Upper lobe of right lung (tissue), 1 donor: Measurements from ENCODE around the gene TIPARP. TPM values are rescaled to one million over a fixed set of nuclear protein-coding genes. Genes with fewer than 3 reads are reported as not detected.
A peak's percentile ranks its signal among the peaks of the same experiment; 100 is the strongest.

Experiments used
- ATAC-seq: fragments of 200-7000 bp; cut with Tn5 transposase; one replicate; pipeline ENCODE4 v1.9.1; 2020; ENCODE audit warnings: mild to moderate bottlenecking, moderate library complexity
- DNase-seq: peaks from one replicate; pipeline ENCODE4 v3.0.0-alpha.2; 2020
- H3K27ac ChIP-seq: fragments of 200-600 bp; one replicate; pipeline ENCODE4 v1.8.0; 2022
- H3K27me3 ChIP-seq: fragments of 200-600 bp; one replicate; pipeline ENCODE4 v1.8.0; 2022; ENCODE audit warnings: mild to moderate bottlenecking
- H3K36me3 ChIP-seq: fragments of 200-600 bp; one replicate; pipeline ENCODE4 v1.8.0; 2022
- H3K4me1 ChIP-seq: fragments of 200-600 bp; one replicate; pipeline ENCODE4 v1.8.0; 2022
- H3K4me3 ChIP-seq: fragments of 200-600 bp; one replicate; pipeline ENCODE4 v1.8.0; 2022; ENCODE audit warnings: mild to moderate bottlenecking
- H3K9me3 ChIP-seq: fragments of 200-600 bp; one replicate; pipeline ENCODE4 v1.8.0; 2022
- CTCF ChIP-seq: fragments of 200-600 bp; IDR thresholded peaks from one replicate; pipeline ENCODE4 v1.8.0; 2022; ENCODE audit warnings: antibody characterized with exemption
- intact Hi-C: fragments of 100-400 bp; cut with DNase I; formaldehyde crosslinking; loops from one replicate; pipeline ENCODE4 v1.11.0; 2022
- long read RNA-seq: library from polyadenylated mRNA; unstranded; transcript quantifications from one replicate; pipeline ENCODE4 v2.0.0, GENCODE V29; 2021
- total RNA-seq: library from RNA; stranded (reverse); fragmentation: NEBNext Ultra II Directional; extraction: Animal tissue kit (Norgen Biotek cat#: 25700); gene quantifications from one replicate; pipeline ENCODE4 v1.2.1, GENCODE V29; 2021
- donor health status: DM: no; HTN: yes; CAD: no; lungs with severe emphysema.

The TIPARP gene
- 56.9 TPM for total RNA-seq
- long read RNA-seq, full-length matches to known transcripts = 4 of 16 reads
- long read RNA-seq, partial matches to known transcripts = 8 of 16 reads
- long read RNA-seq, other reads (novel, unspliced or antisense) = 4 of 16 reads

- intact Hi-C loops = loop anchor here (10.0 kb wide), 2 partner anchors 411 to 461 kb away; no protein-coding TSS in a partner anchor
- Histone ChIP-seq H3K27ac (peak within 1 kb of the TSS; percentile 96), H3K36me3 (peaks cover 15% of the 10 kb centered on the region), H3K4me1 (peaks cover 38% of the 10 kb centered on the region), H3K9me3 (no peaks in the 10 kb centered on the region), H3K27me3 (no peaks in the 10 kb centered on the region), H3K4me3 (peak within 1 kb of the TSS; percentile 88)
- peak; percentile 96 for ATAC-seq
- TF ChIP-seq CTCF = peak; percentile 71
- peak; percentile 100 for DNase-seq
Measured at GRCh38 chr3:156674046-156674910, at the start of gene TIPARP. Gene TIPARP (plus strand): TSS chr3:156674590. CDS start chr3:156677698, 3,108 bp downstream.

GRCh38 chr3:156626104-156626503 is 48.3 kb upstream of the TIPARP start:
- no peak for TF ChIP-seq CTCF
- peak; percentile 89 for DNase-seq
- H3K36me3 ChIP-seq = no peaks in the 10 kb centered on the region
- no peak overlapping the region for H3K4me3 ChIP-seq
- peak overlapping the region; percentile 58 for H3K27ac ChIP-seq
- no peaks in the 10 kb centered on the region for H3K9me3 ChIP-seq
- intact Hi-C loops = no loop called here
- no peaks in the 10 kb centered on the region for H3K27me3 ChIP-seq
- H3K4me1 ChIP-seq = peaks cover 10% of the 10 kb centered on the region
- ATAC-seq = peak; percentile 90

- H3K27ac ChIP-seq = peak overlapping the region; percentile 40
- no peak for DNase-seq
- H3K4me3 ChIP-seq = no peak overlapping the region
- no peak for ATAC-seq
- no peaks in the 10 kb centered on the region for H3K36me3 ChIP-seq
- no peaks in the 10 kb centered on the region for H3K27me3 ChIP-seq
- H3K4me1 ChIP-seq = peaks cover 10% of the 10 kb centered on the region
- H3K9me3 ChIP-seq = no peaks in the 10 kb centered on the region
- no peak for TF ChIP-seq CTCF
- intact Hi-C loops = no loop called here
Measured at GRCh38 chr3:156627946-156628569, 46.3 kb upstream of the TIPARP start.

GRCh38 chr3:156628836-156629618 is 45.4 kb upstream of the TIPARP start:
- Histone ChIP-seq H3K36me3 (no peaks in the 10 kb centered on the region), H3K27ac (peak overlapping the region; percentile 34)

More at GRCh38 chr3:156628836-156629618, 45.4 kb upstream of the TIPARP start:
- H3K4me1 ChIP-seq = peaks cover 13% of the 10 kb centered on the region
- intact Hi-C loops = no loop called here
- peak; percentile 32 for ATAC-seq
- no peak for DNase-seq
- no peak for TF ChIP-seq CTCF
- H3K9me3 ChIP-seq = no peaks in the 10 kb centered on the region
- no peaks in the 10 kb centered on the region for H3K27me3 ChIP-seq
- no peak overlapping the region for H3K4me3 ChIP-seq
